Measurements from ENCODE around the gene ASB1.

ASB1 gene

DNA sequence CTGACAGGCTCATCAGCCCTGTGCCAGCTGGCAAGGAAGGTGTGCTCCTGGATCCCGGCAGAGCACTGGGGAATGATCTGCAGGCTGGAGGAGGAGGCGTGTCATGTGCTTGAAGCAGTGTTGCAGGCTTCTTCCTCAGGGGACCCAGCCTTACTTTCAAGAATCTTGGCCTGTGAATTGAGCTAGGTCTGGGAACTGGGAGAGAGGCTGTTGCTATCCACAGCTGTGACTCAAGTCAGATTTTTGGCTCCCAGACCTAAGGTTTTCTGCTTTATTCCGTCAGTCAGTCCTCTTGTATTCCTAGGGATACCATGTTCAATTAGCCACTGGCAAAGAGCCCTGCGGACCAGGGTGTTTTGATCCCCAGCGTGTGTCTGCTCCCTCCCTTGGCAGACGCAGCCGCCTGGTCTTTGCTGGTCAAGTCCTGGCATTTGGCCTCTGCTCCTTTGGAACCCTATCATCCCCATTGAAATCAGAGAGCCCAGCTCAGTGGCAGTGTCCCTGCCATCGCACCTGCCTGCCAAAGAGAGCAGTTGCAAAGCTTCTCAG lies 32.4 kb downstream of the ASB1 start:
- no peaks in the 10 kb centered on the region for H3K36me3 ChIP-seq
- no peaks in the 10 kb centered on the region for H3K4me1 ChIP-seq
- DNase-seq = no peak
- no peaks in the 10 kb centered on the region for H3K9me3 ChIP-seq
- H3K4me3 ChIP-seq (ENCODE audit: low read depth, low read length) = no peak overlapping the region
- no peaks in the 10 kb centered on the region for H3K27me3 ChIP-seq
- TF ChIP-seq, protein P1, sequence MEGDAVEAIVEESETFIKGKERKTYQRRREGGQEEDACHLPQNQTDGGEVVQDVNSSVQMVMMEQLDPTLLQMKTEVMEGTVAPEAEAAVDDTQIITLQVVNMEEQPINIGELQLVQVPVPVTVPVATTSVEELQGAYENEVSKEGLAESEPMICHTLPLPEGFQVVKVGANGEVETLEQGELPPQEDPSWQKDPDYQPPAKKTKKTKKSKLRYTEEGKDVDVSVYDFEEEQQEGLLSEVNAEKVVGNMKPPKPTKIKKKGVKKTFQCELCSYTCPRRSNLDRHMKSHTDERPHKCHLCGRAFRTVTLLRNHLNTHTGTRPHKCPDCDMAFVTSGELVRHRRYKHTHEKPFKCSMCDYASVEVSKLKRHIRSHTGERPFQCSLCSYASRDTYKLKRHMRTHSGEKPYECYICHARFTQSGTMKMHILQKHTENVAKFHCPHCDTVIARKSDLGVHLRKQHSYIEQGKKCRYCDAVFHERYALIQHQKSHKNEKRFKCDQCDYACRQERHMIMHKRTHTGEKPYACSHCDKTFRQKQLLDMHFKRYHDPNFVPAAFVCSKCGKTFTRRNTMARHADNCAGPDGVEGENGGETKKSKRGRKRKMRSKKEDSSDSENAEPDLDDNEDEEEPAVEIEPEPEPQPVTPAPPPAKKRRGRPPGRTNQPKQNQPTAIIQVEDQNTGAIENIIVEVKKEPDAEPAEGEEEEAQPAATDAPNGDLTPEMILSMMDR (IDR thresholded peaks at IDR 0.05; ENCODE audit: low read depth, low read length) = no peak

DNA sequence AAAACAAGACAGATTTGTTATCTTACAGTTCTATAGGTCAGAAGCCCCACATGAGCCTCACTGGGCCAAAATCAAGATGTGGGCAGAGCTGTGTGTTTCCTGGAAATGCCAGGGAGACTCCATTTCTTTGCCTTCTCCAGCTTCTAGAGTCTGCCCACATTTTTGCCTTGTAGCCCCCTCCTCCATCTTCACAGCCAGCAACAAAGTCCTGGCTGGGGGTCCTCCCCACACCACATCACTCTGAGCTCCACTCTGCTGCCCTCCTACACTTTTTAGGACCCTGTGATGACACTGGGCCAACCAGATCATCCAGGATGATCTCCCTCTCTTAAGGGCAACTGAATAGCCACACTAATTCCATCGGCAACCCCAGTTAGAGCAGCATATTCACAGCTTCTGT lies 34.3 kb downstream of the ASB1 start:
- Histone ChIP-seq H3K27me3 (no peaks in the 10 kb centered on the region), H3K36me3 (no peaks in the 10 kb centered on the region), H3K4me3 (ENCODE audit: low read depth, low read length) (no peak overlapping the region), H3K9me3 (no peaks in the 10 kb centered on the region), H3K4me1 (no peaks in the 10 kb centered on the region)
- TF ChIP-seq, protein P1 (IDR thresholded peaks at IDR 0.05; ENCODE audit: low read depth, low read length) = no peak
- no peak for DNase-seq

DNA sequence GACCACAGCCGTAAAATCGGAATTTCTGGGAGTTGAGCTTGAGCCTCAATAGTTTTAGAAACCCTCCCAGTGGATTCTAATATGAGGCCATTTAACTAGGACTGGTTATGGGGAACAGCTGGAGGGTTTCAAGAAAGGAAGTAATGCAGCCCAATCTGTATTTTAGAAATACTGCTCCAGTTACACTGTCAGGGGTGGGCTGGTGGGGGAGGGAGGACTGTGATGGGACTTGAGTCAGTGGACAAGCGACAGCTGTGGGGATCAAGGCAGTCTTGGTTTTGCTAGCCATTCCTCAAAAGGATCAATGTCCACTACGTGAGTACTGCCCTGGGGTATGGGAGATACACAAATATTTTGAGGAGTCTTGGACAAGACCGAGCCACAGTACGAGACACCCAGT lies 34.8 kb downstream of the ASB1 start:
- Histone ChIP-seq H3K4me1 (no peaks in the 10 kb centered on the region), H3K27me3 (no peaks in the 10 kb centered on the region), H3K4me3 (ENCODE audit: low read depth, low read length) (no peak overlapping the region), H3K9me3 (no peaks in the 10 kb centered on the region), H3K36me3 (no peaks in the 10 kb centered on the region)
- DNase-seq = no peak
- TF ChIP-seq, protein P1 (IDR thresholded peaks at IDR 0.05; ENCODE audit: low read depth, low read length) = no peak

DNA sequence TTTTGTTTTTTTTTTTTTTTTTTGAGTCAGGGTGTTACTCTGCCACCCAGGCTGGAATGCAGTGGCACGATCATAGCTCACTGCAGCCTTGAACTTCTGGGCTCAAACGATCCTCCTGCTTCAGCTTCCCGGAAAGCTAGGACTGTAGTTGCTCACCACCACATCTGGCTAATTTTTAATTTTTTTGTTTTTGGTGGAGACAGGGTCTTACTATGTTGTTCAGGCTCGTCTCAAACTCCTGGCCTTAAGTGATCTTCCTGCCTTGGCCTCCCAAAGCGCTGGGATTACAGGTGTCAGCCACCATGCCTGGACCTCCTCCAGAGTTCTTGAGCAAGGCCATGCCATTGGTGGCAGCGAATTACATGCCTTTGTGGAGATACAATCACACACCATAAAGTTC lies 35.2 kb downstream of the ASB1 start:
- no peaks in the 10 kb centered on the region for H3K9me3 ChIP-seq
- TF ChIP-seq, protein P1 (IDR thresholded peaks at IDR 0.05; ENCODE audit: low read depth, low read length) = no peak
- no peak for DNase-seq
- no peaks in the 10 kb centered on the region for H3K36me3 ChIP-seq
- H3K4me3 ChIP-seq (ENCODE audit: low read depth, low read length) = no peak overlapping the region
- no peaks in the 10 kb centered on the region for H3K4me1 ChIP-seq
- H3K27me3 ChIP-seq = no peaks in the 10 kb centered on the region

DNA sequence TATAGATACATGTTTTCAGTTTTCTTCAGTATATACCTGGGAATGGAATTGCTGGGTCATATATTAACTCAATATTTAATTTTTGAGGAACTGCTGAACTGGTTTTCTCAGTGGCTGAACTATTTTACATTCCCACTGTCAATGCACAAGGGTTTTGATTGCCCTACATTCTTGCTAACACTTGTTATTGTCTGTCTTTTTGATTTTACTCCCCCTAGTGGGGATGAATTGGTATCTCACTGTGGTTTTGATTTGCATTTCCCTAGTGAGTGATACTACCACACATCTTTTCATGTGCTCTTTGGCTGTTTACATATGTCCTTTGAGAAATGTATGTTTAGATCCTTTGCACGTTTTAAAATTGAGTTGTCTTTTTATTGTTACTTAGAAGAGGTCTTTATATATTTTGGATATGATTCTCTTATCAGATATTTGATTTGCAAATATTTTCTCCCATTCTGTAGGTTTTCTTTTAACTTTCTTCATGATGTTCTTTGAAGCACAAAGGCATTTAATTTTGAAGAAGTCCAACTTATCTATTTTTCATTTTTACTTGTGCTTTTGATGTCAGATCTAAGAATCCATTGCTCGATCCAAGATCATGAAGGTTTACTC lies 36.2 kb downstream of the ASB1 start:
- no peaks in the 10 kb centered on the region for H3K4me1 ChIP-seq
- H3K4me3 ChIP-seq (ENCODE audit: low read depth, low read length) = no peak overlapping the region
- TF ChIP-seq, protein P1 (IDR thresholded peaks at IDR 0.05; ENCODE audit: low read depth, low read length) = peak; percentile 80
- H3K27me3 ChIP-seq = no peaks in the 10 kb centered on the region
- no peaks in the 10 kb centered on the region for H3K9me3 ChIP-seq
- no peak for DNase-seq
- H3K36me3 ChIP-seq = no peaks in the 10 kb centered on the region

DNA sequence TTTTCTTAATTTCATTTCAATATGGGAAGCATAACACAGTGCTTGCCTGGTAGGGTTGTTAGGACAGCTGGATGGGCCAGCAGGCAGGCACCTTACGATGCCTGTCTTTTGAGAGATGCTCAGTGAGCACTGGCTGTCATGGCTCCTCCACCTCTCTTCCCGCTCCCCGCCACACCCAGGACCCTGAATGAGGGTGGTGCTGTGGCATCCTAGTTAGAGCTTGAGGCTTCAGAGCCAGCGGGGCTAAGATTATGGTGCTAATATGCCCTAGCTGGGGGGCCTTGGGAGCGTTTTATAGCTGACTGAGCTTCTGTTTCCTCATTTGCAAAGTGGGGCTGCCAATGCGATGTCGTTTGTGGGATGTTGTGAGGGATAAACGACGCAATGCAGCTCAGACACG lies 37.7 kb downstream of the ASB1 start:
- Histone ChIP-seq H3K27me3 (peaks cover 4% of the 10 kb centered on the region), H3K9me3 (no peaks in the 10 kb centered on the region), H3K4me3 (ENCODE audit: low read depth, low read length) (no peak overlapping the region), H3K4me1 (no peaks in the 10 kb centered on the region), H3K36me3 (no peaks in the 10 kb centered on the region)
- TF ChIP-seq, protein P1 (IDR thresholded peaks at IDR 0.05; ENCODE audit: low read depth, low read length) = no peak
- no peak for DNase-seq

Measured in BE2C (cell line).